OCI-LY7 (cell line): Measurements from ENCODE around the gene MTAP. TPM values are rescaled to one million over a fixed set of nuclear protein-coding genes. Genes with fewer than 3 reads are reported as not detected.

Experiments
- BruUV-seq: library from RNA; stranded (reverse); fragments of 400-500 nt; replicated peaks from 2 replicates; lab custom pipeline; 2021; lab: Mats Ljungman, UMichigan
- CTCF ChIA-PET: fragments of 300-600 bp; sonication (Branson Sonifier 250); formaldehyde crosslinking; loops from one replicate; lab custom pipeline; 2022; ENCODE audit warnings: antibody characterized with exemption; ENCODE audit not compliant: unreplicated experiment; lab: Charles Lee
- POLR2A ChIA-PET: fragments of 300-600 bp; sonication (Branson Sonifier 250); formaldehyde crosslinking; loops from one replicate; lab custom pipeline; 2022; ENCODE audit warnings: antibody characterized with exemption; lab: Charles Lee
- DNase-seq: peaks from one replicate; pipeline ENCODE4 v3.0.0-alpha.2; 2015; ENCODE audit warnings: low spot score
- H2AFZ ChIP-seq: fragments of 200-600 bp; sonication (generic), shearing (Covaris generic); 2 replicates; pipeline ENCODE4 v1.6.1; 2014; ENCODE audit warnings: mild to moderate bottlenecking, antibody characterized with exemption, low read length, moderate library complexity
- H3K27ac ChIP-seq: fragments of 200-600 bp; sonication (generic); 2 replicates; pipeline ENCODE4 v1.5.1; 2014; ENCODE audit warnings: mixed run types, low read depth, mild to moderate bottlenecking, moderate library complexity, low read length, inconsistent platforms; ENCODE audit not compliant: poor library complexity, severe bottlenecking
- H3K36me3 ChIP-seq: fragments of 200-600 bp; sonication (generic); 2 replicates; pipeline ENCODE4 v1.6.1; 2014; ENCODE audit warnings: mild to moderate bottlenecking, antibody characterized with exemption, low read length, moderate library complexity, mixed read lengths; ENCODE audit not compliant: insufficient read depth
- H3K4me1 ChIP-seq: fragments of 200-600 bp; sonication (generic); 2 replicates; pipeline ENCODE4 v1.5.1; 2014; ENCODE audit warnings: mild to moderate bottlenecking, low read length; ENCODE audit not compliant: insufficient read depth, poor library complexity, severe bottlenecking
- H3K4me2 ChIP-seq: fragments of 200-600 bp; sonication (generic); 2 replicates; pipeline ENCODE4 v1.6.1; 2014; ENCODE audit warnings: mild to moderate bottlenecking, low read length
- H3K4me3 ChIP-seq: fragments of 200-600 bp; sonication (generic); 2 replicates; pipeline ENCODE4 v1.5.1; 2014; ENCODE audit warnings: mild to moderate bottlenecking, low read depth, low read length; ENCODE audit not compliant: poor library complexity, severe bottlenecking
- H3K79me2 ChIP-seq: fragments of 200-600 bp; sonication (generic); 2 replicates; pipeline ENCODE4 v1.6.1; 2016; ENCODE audit warnings: low read depth, mild to moderate bottlenecking, low read length, moderate library complexity, mixed read lengths; ENCODE audit not compliant: insufficient read depth
- H3K9me2 ChIP-seq: fragments of 200-600 bp; sonication (generic); 2 replicates; pipeline ENCODE4 v1.6.1; 2016; ENCODE audit warnings: mild to moderate bottlenecking, low read length, mixed read lengths; ENCODE audit not compliant: insufficient read depth
- H3K9me3 ChIP-seq: fragments of 200-600 bp; sonication (generic); 2 replicates; pipeline ENCODE4 v1.6.1; 2014; ENCODE audit warnings: mild to moderate bottlenecking, mixed run types, low read length, mixed read lengths
- H4K20me1 ChIP-seq: fragments of 200-600 bp; sonication (generic); 2 replicates; pipeline ENCODE4 v1.6.1; 2014; ENCODE audit warnings: mild to moderate bottlenecking, antibody characterized with exemption, low read length, moderate library complexity, mixed read lengths; ENCODE audit not compliant: insufficient read depth
- CTCF ChIP-seq: fragments of 200-600 bp; sonication (generic); conservative IDR thresholded peaks from 2 replicates; pipeline ENCODE4 v1.5.1; 2014; ENCODE audit warnings: mild to moderate bottlenecking, antibody characterized with exemption, low read length, moderate library complexity, mixed read lengths
- EZH2phosphoT487 ChIP-seq: fragments of 200-600 bp; sonication (generic); IDR thresholded peaks from 2 replicates; pipeline ENCODE4 v1.6.1; 2018; ENCODE audit warnings: low read depth, borderline replicate concordance, mild to moderate bottlenecking, mixed run types, antibody characterized with exemption, low read length, moderate library complexity, mixed read lengths
- intact Hi-C: fragments of 100-400 bp; cut with micrococcal nuclease; formaldehyde crosslinking; loops from one replicate; pipeline ENCODE4 v1.10.0; 2022; ENCODE audit not compliant: unreplicated experiment
- total RNA-seq, 2 experiments: library from RNA; depleted of rRNA in 1 of 2; stranded (reverse); fragments of >200 nt in 1 of 2; shearing (Covaris generic) in 1 of 2; gene quantifications; 2 replicates each; pipeline ENCODE4 v1.2.3, GENCODE V29; 2014 to 2022

The MTAP gene
- total RNA-seq, 2 experiments from 2014 or later, result 41.6 to 101 TPM

GRCh38 chr9:21856301-21857094 is 54.1 kb downstream of the MTAP start:
- no peak overlapping the region for H3K27ac ChIP-seq
- TF ChIP-seq CTCF (no peak), EZH2phosphoT487 (no peak)
- H3K4me1 ChIP-seq, result no peaks in the 10 kb centered on the region
- BruUV-seq, result no TSS peak
- intact Hi-C loops, result no loop called here
- no peaks in the 10 kb centered on the region for H3K9me3 ChIP-seq
- H3K36me3 ChIP-seq, result peaks cover 99% of the 10 kb centered on the region
- no peak overlapping the region for H3K4me2 ChIP-seq
- DNase-seq, result no peak
- H3K9me2 ChIP-seq, result no peaks in the 10 kb centered on the region
- H4K20me1 ChIP-seq, result peaks cover 6% of the 10 kb centered on the region; the same call in 1 of the 2 replicates
- ChIA-PET CTCF (no interaction called here), POLR2A (interaction anchor here (1.4 kb wide), 1 partner anchor 10 kb away, joined by 4 read pairs; no protein-coding TSS in a partner anchor)
- H2AFZ ChIP-seq, result no peak overlapping the region
- no peaks in the 10 kb centered on the region for H3K79me2 ChIP-seq
- no peak overlapping the region for H3K4me3 ChIP-seq

GRCh38 chr9:21862871-21863270 is 60.4 kb downstream of the MTAP start:
- intact Hi-C loops, result no loop called here
- no peak overlapping the region for H2AFZ ChIP-seq
- no peaks in the 10 kb centered on the region for H3K9me3 ChIP-seq
- no TSS peak for BruUV-seq
- ChIA-PET POLR2A (interaction anchor here (0.7 kb wide), 1 partner anchor 305 kb away, joined by 3 read pairs; no protein-coding TSS in a partner anchor), CTCF (no interaction called here)
- H3K79me2 ChIP-seq, result no peaks in the 10 kb centered on the region
- no peak overlapping the region for H3K27ac ChIP-seq
- no peak for DNase-seq
- H4K20me1 ChIP-seq, result no peaks in the 10 kb centered on the region
- H3K4me3 ChIP-seq, result no peak overlapping the region
- H3K4me2 ChIP-seq, result no peak overlapping the region
- TF ChIP-seq CTCF (no peak), EZH2phosphoT487 (no peak)
- peaks cover 98% of the 10 kb centered on the region for H3K36me3 ChIP-seq
- no peaks in the 10 kb centered on the region for H3K9me2 ChIP-seq
- H3K4me1 ChIP-seq, result no peaks in the 10 kb centered on the region

- peaks cover 97% of the 10 kb centered on the region for H3K36me3 ChIP-seq
- H3K4me3 ChIP-seq, result no peak overlapping the region
- BruUV-seq, result no TSS peak
- TF ChIP-seq CTCF (no peak), EZH2phosphoT487 (no peak)
- H3K79me2 ChIP-seq, result no peaks in the 10 kb centered on the region
- no peaks in the 10 kb centered on the region for H3K4me1 ChIP-seq
- H3K4me2 ChIP-seq, result no peak overlapping the region
- H3K9me2 ChIP-seq, result no peaks in the 10 kb centered on the region
- ChIA-PET CTCF (no interaction called here), POLR2A (interaction anchor here (1.0 to 1.2 kb wide), 2 partner anchors 11 to 27 kb away, joined by 3 read pairs; no protein-coding TSS in a partner anchor)
- DNase-seq, result no peak
- no peaks in the 10 kb centered on the region for H4K20me1 ChIP-seq
- H2AFZ ChIP-seq, result no peak overlapping the region
- no peak overlapping the region for H3K27ac ChIP-seq
- intact Hi-C loops, result no loop called here
- H3K9me3 ChIP-seq, result no peaks in the 10 kb centered on the region
Observed at GRCh38 chr9:21864505-21864904, 62.1 kb downstream of the MTAP start.
